HepG2 (cell line): ENCODE results near the gene EMC9.

Experiments used
- BRCA1 ChIP-seq: sonication (generic); formaldehyde crosslinking; IDR thresholded peaks from 2 replicates; pipeline ENCODE4 v1.4.0; 2020; ENCODE audit warnings: missing genetic modification reagents
- CREM ChIP-seq, 2 experiments: sonication (generic) in 1 of 2; formaldehyde crosslinking in 1 of 2; IDR thresholded peaks; 2 replicates each; pipeline versions ENCODE4 v1.4.0 to v1.6.1; 2016 to 2020; ENCODE audit warnings: antibody characterized with exemption in 1 of 2, mild to moderate bottlenecking in 1 of 2, missing genetic modification reagents in 1 of 2
- POLR2A ChIP-seq, 2 experiments: IDR thresholded peaks; 2 replicates each; pipeline ENCODE4 v1.6.1; 2011; ENCODE audit warnings: low read depth in 2 of 2, low read length in 2 of 2, mild to moderate bottlenecking in 1 of 2, moderate library complexity in 1 of 2; ENCODE audit not compliant: insufficient read depth in 1 of 2
- POLR2AphosphoS5 ChIP-seq: IDR thresholded peaks from 2 replicates; pipeline ENCODE4 v1.6.1; 2012; ENCODE audit warnings: low read depth, low read length
- RAD21 ChIP-seq: fragments of 450-650 bp; formaldehyde crosslinking; IDR thresholded peaks from 2 replicates; pipeline ENCODE4 v1.5.0; 2020; ENCODE audit warnings: mild to moderate bottlenecking
- SMARCC2 ChIP-seq: fragments of 450-650 bp; IDR thresholded peaks from 2 replicates; pipeline ENCODE4 v1.6.1; 2017; ENCODE audit warnings: antibody characterized with exemption, mild to moderate bottlenecking
- ZBTB33 ChIP-seq: sonication (generic); formaldehyde crosslinking; IDR thresholded peaks from 2 replicates; pipeline ENCODE4 v1.4.0; 2020; ENCODE audit warnings: missing genetic modification reagents
- ZKSCAN5 ChIP-seq: sonication (generic); formaldehyde crosslinking; IDR thresholded peaks from 2 replicates; pipeline ENCODE4 v1.5.1; 2020; ENCODE audit warnings: mild to moderate bottlenecking, missing genetic modification reagents
- ZNF343 ChIP-seq: sonication (generic); formaldehyde crosslinking; IDR thresholded peaks from 2 replicates; pipeline ENCODE4 v1.4.0; 2020; ENCODE audit warnings: mild to moderate bottlenecking, missing genetic modification reagents

DNA sequence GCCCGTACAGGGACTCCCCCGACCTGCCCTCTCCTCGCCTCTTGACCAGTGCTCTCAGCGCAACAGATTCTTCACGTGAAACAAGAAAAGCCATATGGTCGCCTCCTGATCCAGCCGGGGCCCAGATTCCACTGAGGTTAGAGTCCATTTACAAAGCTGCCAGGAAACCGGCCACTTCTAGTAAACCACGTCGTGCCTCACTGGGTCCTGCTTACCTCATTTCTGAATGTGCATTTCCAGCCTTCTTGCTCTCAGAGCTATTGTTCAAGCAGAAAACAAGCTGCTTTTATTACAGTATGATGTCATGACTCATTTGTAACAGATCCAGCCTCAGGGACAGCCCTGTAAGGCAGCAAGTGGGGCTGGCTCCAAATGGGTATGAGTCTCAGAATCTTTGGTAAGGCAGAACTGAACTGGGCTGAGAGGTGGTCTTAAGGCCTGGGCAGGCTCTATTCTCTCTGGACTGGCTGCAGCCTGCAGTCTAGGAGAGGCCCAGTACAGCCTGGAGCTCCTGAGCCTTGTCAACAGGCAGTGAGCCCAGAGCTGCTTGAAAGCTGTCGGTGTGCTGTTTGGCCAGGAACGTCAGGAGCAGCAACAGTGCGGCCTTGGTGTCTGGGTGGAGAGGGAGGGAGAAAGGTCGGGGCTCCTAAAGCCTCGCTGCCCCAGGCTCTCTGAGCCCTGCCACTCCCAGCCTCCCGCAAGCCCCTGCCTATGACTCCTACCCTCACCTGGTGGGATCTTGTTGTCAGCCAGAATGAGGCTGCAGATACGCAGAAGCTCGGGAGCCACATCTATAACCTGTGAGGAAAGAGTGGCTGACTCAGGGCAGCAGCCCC lies 38.8 kb upstream of the EMC9 start:
- no peak for TF ChIP-seq SMARCC2
- TF ChIP-seq POLR2A (IDR thresholded peaks at IDR 0.05; ENCODE audit: insufficient read depth in 1 of 2, low read depth in 2 of 2, low read length in 2 of 2), result no peak
- no peak for TF ChIP-seq ZNF343
- no peak for TF ChIP-seq ZKSCAN5 (CRISPR knock-in tag)
- TF ChIP-seq BRCA1 (CRISPR knock-in tag), result no peak
- TF ChIP-seq POLR2AphosphoS5, result no peak
- no peak for TF ChIP-seq RAD21 (CRISPR knock-in tag)
- TF ChIP-seq ZBTB33 (CRISPR knock-in tag), result no peak
- no peak for TF ChIP-seq CREM (IDR thresholded peaks at IDR 0.05)
- TF ChIP-seq CREM (CRISPR knock-in tag; IDR thresholded peaks at IDR 0.05), result no peak
